ENCODE results near the gene CORO6.
A peak's percentile ranks its signal among the peaks of the same experiment; 100 is the strongest.

The CORO6 gene

GRCh38 chr17:29629839-29630238 is 7.1 kb upstream of the CORO6 start:
- H3K27me3 ChIP-seq (ENCODE audit: control insufficient read depth, insufficient read depth, low read length): no peaks in the 10 kb centered on the region
- peaks cover 3% of the 10 kb centered on the region for H3K4me1 ChIP-seq (ENCODE audit: control insufficient read depth, low read depth, low read length)
- H3K9ac ChIP-seq (ENCODE audit: low read length): no peak overlapping the region
- no peaks in the 10 kb centered on the region for H3K9me3 ChIP-seq (ENCODE audit: control insufficient read depth, low read depth, low read length)
- H3K27ac ChIP-seq (ENCODE audit: low read length): no peak overlapping the region
- H3K4me3 ChIP-seq (ENCODE audit: low read length): no peak overlapping the region
- H3K36me3 ChIP-seq (ENCODE audit: control insufficient read depth, low read depth, low read length): no peaks in the 10 kb centered on the region

GRCh38 chr17:29628644-29629043 is 5.9 kb upstream of the CORO6 start:
- no peaks in the 10 kb centered on the region for H3K9me3 ChIP-seq (ENCODE audit: control insufficient read depth, low read depth, low read length)
- H3K4me3 ChIP-seq (ENCODE audit: low read length): no peak overlapping the region
- peaks cover 8% of the 10 kb centered on the region for H3K27me3 ChIP-seq (ENCODE audit: control insufficient read depth, insufficient read depth, low read length)
- no peak overlapping the region for H3K27ac ChIP-seq (ENCODE audit: low read length)
- peaks cover 4% of the 10 kb centered on the region for H3K4me1 ChIP-seq (ENCODE audit: control insufficient read depth, low read depth, low read length)
- no peak overlapping the region for H3K9ac ChIP-seq (ENCODE audit: low read length)
- no peaks in the 10 kb centered on the region for H3K36me3 ChIP-seq (ENCODE audit: control insufficient read depth, low read depth, low read length)

GRCh38 chr17:29627951-29628350 is 5.2 kb upstream of the CORO6 start:
- H3K9ac ChIP-seq (ENCODE audit: low read length): no peak overlapping the region
- no peak overlapping the region for H3K27ac ChIP-seq (ENCODE audit: low read length)
- peaks cover 9% of the 10 kb centered on the region for H3K4me1 ChIP-seq (ENCODE audit: control insufficient read depth, low read depth, low read length)

GRCh38 chr17:29625037-29625750 is 2.5 kb upstream of the CORO6 start:
- H3K27ac ChIP-seq (ENCODE audit: low read length): no peak overlapping the region
- peaks cover 16% of the 10 kb centered on the region for H3K4me1 ChIP-seq (ENCODE audit: control insufficient read depth, low read depth, low read length)

More at GRCh38 chr17:29627951-29628350, 5.2 kb upstream of the CORO6 start:
- no peaks in the 10 kb centered on the region for H3K9me3 ChIP-seq (ENCODE audit: control insufficient read depth, low read depth, low read length)
- H3K27me3 ChIP-seq (ENCODE audit: control insufficient read depth, insufficient read depth, low read length): peaks cover 15% of the 10 kb centered on the region
- H3K4me3 ChIP-seq (ENCODE audit: low read length): no peak overlapping the region
- no peaks in the 10 kb centered on the region for H3K36me3 ChIP-seq (ENCODE audit: control insufficient read depth, low read depth, low read length)

GRCh38 chr17:29624586-29624985 is 1.9 kb upstream of the CORO6 start:
- no peak overlapping the region for H3K27ac ChIP-seq (ENCODE audit: low read length)
- peaks cover 47% of the 10 kb centered on the region for H3K27me3 ChIP-seq (ENCODE audit: control insufficient read depth, insufficient read depth, low read length)
- H3K9ac ChIP-seq (ENCODE audit: low read length): no peak overlapping the region
- H3K9me3 ChIP-seq (ENCODE audit: control insufficient read depth, low read depth, low read length): no peaks in the 10 kb centered on the region
- no peak overlapping the region for H3K4me3 ChIP-seq (ENCODE audit: low read length)
- H3K36me3 ChIP-seq (ENCODE audit: control insufficient read depth, low read depth, low read length): no peaks in the 10 kb centered on the region
- H3K4me1 ChIP-seq (ENCODE audit: control insufficient read depth, low read depth, low read length): peaks cover 16% of the 10 kb centered on the region

More at GRCh38 chr17:29625037-29625750, 2.5 kb upstream of the CORO6 start:
- Histone ChIP-seq H3K9ac (ENCODE audit: low read length) (no peak overlapping the region), H3K4me3 (ENCODE audit: low read length) (no peak overlapping the region), H3K27me3 (ENCODE audit: control insufficient read depth, insufficient read depth, low read length) (peaks cover 41% of the 10 kb centered on the region), H3K36me3 (ENCODE audit: control insufficient read depth, low read depth, low read length) (no peaks in the 10 kb centered on the region), H3K9me3 (ENCODE audit: control insufficient read depth, low read depth, low read length) (no peaks in the 10 kb centered on the region)

- Histone ChIP-seq H3K9me3 (ENCODE audit: control insufficient read depth, low read depth, low read length) (no peaks in the 10 kb centered on the region), H3K9ac (ENCODE audit: low read length) (peak overlapping the region; percentile 78), H3K4me3 (ENCODE audit: low read length) (peak overlapping the region; percentile 69), H3K4me1 (ENCODE audit: control insufficient read depth, low read depth, low read length) (peaks cover 16% of the 10 kb centered on the region), H3K27ac (ENCODE audit: low read length) (no peak overlapping the region), H3K27me3 (ENCODE audit: control insufficient read depth, insufficient read depth, low read length) (peaks cover 60% of the 10 kb centered on the region), H3K36me3 (ENCODE audit: control insufficient read depth, low read depth, low read length) (no peaks in the 10 kb centered on the region)
Observed at GRCh38 chr17:29623283-29623647, 553 bp upstream of the CORO6 start.

GRCh38 chr17:29621751-29622194 is 939 bp downstream of the CORO6 start:
- H3K36me3 ChIP-seq (ENCODE audit: control insufficient read depth, low read depth, low read length): no peaks in the 10 kb centered on the region
- no peak overlapping the region for H3K9ac ChIP-seq (ENCODE audit: low read length)
- peaks cover 16% of the 10 kb centered on the region for H3K4me1 ChIP-seq (ENCODE audit: control insufficient read depth, low read depth, low read length)
- no peaks in the 10 kb centered on the region for H3K9me3 ChIP-seq (ENCODE audit: control insufficient read depth, low read depth, low read length)
- H3K27ac ChIP-seq (ENCODE audit: low read length): no peak overlapping the region
- H3K4me3 ChIP-seq (ENCODE audit: low read length): peak overlapping the region; percentile 69
- H3K27me3 ChIP-seq (ENCODE audit: control insufficient read depth, insufficient read depth, low read length): peaks cover 75% of the 10 kb centered on the region

- H3K27me3 ChIP-seq (ENCODE audit: control insufficient read depth, insufficient read depth, low read length): peaks cover 83% of the 10 kb centered on the region
- no peaks in the 10 kb centered on the region for H3K9me3 ChIP-seq (ENCODE audit: control insufficient read depth, low read depth, low read length)
- H3K27ac ChIP-seq (ENCODE audit: low read length): no peak overlapping the region
- H3K4me1 ChIP-seq (ENCODE audit: control insufficient read depth, low read depth, low read length): peaks cover 24% of the 10 kb centered on the region
- H3K36me3 ChIP-seq (ENCODE audit: control insufficient read depth, low read depth, low read length): no peaks in the 10 kb centered on the region
- no peak overlapping the region for H3K9ac ChIP-seq (ENCODE audit: low read length)
- H3K4me3 ChIP-seq (ENCODE audit: low read length): no peak overlapping the region
Observed at GRCh38 chr17:29620779-29621500, 1.8 kb downstream of the CORO6 start.

GRCh38 chr17:29620271-29620670 is 2.4 kb downstream of the CORO6 start:
- peaks cover 24% of the 10 kb centered on the region for H3K4me1 ChIP-seq (ENCODE audit: control insufficient read depth, low read depth, low read length)
- no peaks in the 10 kb centered on the region for H3K36me3 ChIP-seq (ENCODE audit: control insufficient read depth, low read depth, low read length)
- H3K9me3 ChIP-seq (ENCODE audit: control insufficient read depth, low read depth, low read length): no peaks in the 10 kb centered on the region
- H3K4me3 ChIP-seq (ENCODE audit: low read length): no peak overlapping the region
- H3K9ac ChIP-seq (ENCODE audit: low read length): no peak overlapping the region
- H3K27ac ChIP-seq (ENCODE audit: low read length): no peak overlapping the region
- peaks cover 90% of the 10 kb centered on the region for H3K27me3 ChIP-seq (ENCODE audit: control insufficient read depth, insufficient read depth, low read length)

- no peak overlapping the region for H3K9ac ChIP-seq (ENCODE audit: low read length)
- no peaks in the 10 kb centered on the region for H3K36me3 ChIP-seq (ENCODE audit: control insufficient read depth, low read depth, low read length)
- H3K9me3 ChIP-seq (ENCODE audit: control insufficient read depth, low read depth, low read length): no peaks in the 10 kb centered on the region
- H3K27ac ChIP-seq (ENCODE audit: low read length): no peak overlapping the region
- H3K4me1 ChIP-seq (ENCODE audit: control insufficient read depth, low read depth, low read length): peaks cover 30% of the 10 kb centered on the region
- no peak overlapping the region for H3K4me3 ChIP-seq (ENCODE audit: low read length)
- H3K27me3 ChIP-seq (ENCODE audit: control insufficient read depth, insufficient read depth, low read length): peaks cover 98% of the 10 kb centered on the region
Observed at GRCh38 chr17:29619251-29619650, 3.5 kb downstream of the CORO6 start.

GRCh38 chr17:29618272-29619065 is 4.2 kb downstream of the CORO6 start:
- H3K27me3 ChIP-seq (ENCODE audit: control insufficient read depth, insufficient read depth, low read length): peaks cover 97% of the 10 kb centered on the region
- H3K4me3 ChIP-seq (ENCODE audit: low read length): peak overlapping the region; percentile 34
- no peak overlapping the region for H3K9ac ChIP-seq (ENCODE audit: low read length)
- no peaks in the 10 kb centered on the region for H3K9me3 ChIP-seq (ENCODE audit: control insufficient read depth, low read depth, low read length)
- no peaks in the 10 kb centered on the region for H3K36me3 ChIP-seq (ENCODE audit: control insufficient read depth, low read depth, low read length)
- no peak overlapping the region for H3K27ac ChIP-seq (ENCODE audit: low read length)
- peaks cover 33% of the 10 kb centered on the region for H3K4me1 ChIP-seq (ENCODE audit: control insufficient read depth, low read depth, low read length)

Data from iPS-18a (cell line).